IMR-90 (cell line): ENCODE data around the gene WNT7B. TPM values are rescaled to one million over a fixed set of nuclear protein-coding genes. Genes with fewer than 3 reads are reported as not detected.

Experiments used
- ATAC-seq: fragments of 200-7000 bp; cut with Tn5 transposase; 2 replicates; pipeline ENCODE4 v1.9.1; 2020; ENCODE audit warnings: low read depth, mild to moderate bottlenecking, moderate library complexity
- BruUV-seq: library from RNA; stranded (reverse); fragments of 400-500 nt; replicated peaks from 2 replicates; lab custom pipeline; 2021; lab: Mats Ljungman, UMichigan
- CTCF ChIA-PET: fragments of 300-600 bp; formaldehyde crosslinking; extraction: SDS; loops from one replicate; lab custom pipeline; 2021; ENCODE audit warnings: antibody characterized with exemption; lab: Yijun Ruan, JAX
- POLR2A ChIA-PET: fragments of 300-600 bp; sonication (Branson Sonifier 250); formaldehyde crosslinking; loops from one replicate; lab custom pipeline; 2022; ENCODE audit warnings: antibody characterized with exemption; ENCODE audit not compliant: unreplicated experiment; lab: Charles Lee
- DNase-seq: peaks from one replicate; pipeline ENCODE4 v3.0.0; 2013
- H2AFZ ChIP-seq: replicated peaks from 2 replicates; pipeline ENCODE3; 2013; ENCODE audit warnings: low read length, mild to moderate bottlenecking; ENCODE audit not compliant: poor library complexity
- H2AK5ac ChIP-seq: 2 replicates; pipeline ENCODE4 v1.6.1; 2013; ENCODE audit warnings: low read depth, low read length, inconsistent platforms
- H2AK9ac ChIP-seq: replicated peaks from 2 replicates; pipeline ENCODE3; 2013; ENCODE audit warnings: mild to moderate bottlenecking, low read depth, low read length, moderate library complexity; ENCODE audit not compliant: poor library complexity
- H2BK120ac ChIP-seq: 2 replicates; pipeline ENCODE4 v1.6.1; 2013; ENCODE audit warnings: low read depth, low read length, inconsistent platforms
- H2BK15ac ChIP-seq: 3 replicates; pipeline ENCODE4 v1.6.1; 2013; ENCODE audit warnings: low read depth, low read length, inconsistent platforms
- H2BK20ac ChIP-seq: 2 replicates; pipeline ENCODE4 v1.6.1; 2013; ENCODE audit warnings: low read depth, mild to moderate bottlenecking, inconsistent platforms, low read length, moderate library complexity
- H2BK5ac ChIP-seq: 2 replicates; pipeline ENCODE4 v1.6.1; 2013; ENCODE audit warnings: mild to moderate bottlenecking, low read depth, low read length, inconsistent platforms; ENCODE audit not compliant: poor library complexity, severe bottlenecking
- H3K14ac ChIP-seq: replicated peaks from 2 replicates; pipeline ENCODE4 v1.6.1; 2013; ENCODE audit warnings: low read depth, low read length, inconsistent platforms
- H3K18ac ChIP-seq: 2 replicates; pipeline ENCODE4 v1.6.1; 2013; ENCODE audit warnings: low read depth, low read length, control low read depth
- H3K23ac ChIP-seq: 2 replicates; pipeline ENCODE4 v1.6.1; 2013; ENCODE audit warnings: low read depth, low read length, inconsistent platforms
- H3K27ac ChIP-seq: 2 replicates; pipeline ENCODE4 v1.5.1; 2013; ENCODE audit warnings: mild to moderate bottlenecking, control low read depth, low read length; ENCODE audit not compliant: insufficient read depth
- H3K27me3 ChIP-seq: 2 replicates; pipeline ENCODE4 v1.6.1; 2013; ENCODE audit warnings: low read length; ENCODE audit not compliant: control insufficient read depth, insufficient read depth
- H3K36me3 ChIP-seq: 2 replicates; pipeline ENCODE4 v1.6.1; 2013; ENCODE audit warnings: low read length, mixed read lengths; ENCODE audit not compliant: control insufficient read depth, insufficient read depth
- H3K4ac ChIP-seq: 2 replicates; pipeline ENCODE4 v1.6.1; 2013; ENCODE audit warnings: low read depth, low read length, inconsistent platforms
- H3K4me1 ChIP-seq: 2 replicates; pipeline ENCODE4 v1.6.1; 2013; ENCODE audit warnings: low read length, mixed read lengths; ENCODE audit not compliant: control insufficient read depth, insufficient read depth
- H3K4me2 ChIP-seq: 2 replicates; pipeline ENCODE4 v1.6.1; 2013; ENCODE audit warnings: low read depth, mild to moderate bottlenecking, control low read depth, low read length, moderate library complexity
- H3K4me3 ChIP-seq: 2 replicates; pipeline ENCODE4 v1.5.1; 2013; ENCODE audit warnings: low read depth, mild to moderate bottlenecking, control low read depth, low read length, moderate library complexity; ENCODE audit not compliant: insufficient read depth
- H3K56ac ChIP-seq: 2 replicates; pipeline ENCODE4 v1.6.1; 2013; ENCODE audit warnings: low read length, inconsistent platforms; ENCODE audit not compliant: insufficient read depth; ENCODE audit errors: extremely low read depth
- H3K79me1 ChIP-seq, 2 experiments: 2 replicates each; pipeline ENCODE4 v1.6.1; 2013; ENCODE audit warnings: low read length in 2 of 2, inconsistent platforms in 1 of 2, low read depth in 1 of 2
- H3K9ac ChIP-seq: 2 replicates; pipeline ENCODE4 v1.6.1; 2013; ENCODE audit warnings: low read depth, low read length, control low read depth
- H3K9me1 ChIP-seq: 2 replicates; pipeline ENCODE4 v1.6.1; 2013; ENCODE audit warnings: low read length, inconsistent platforms; ENCODE audit not compliant: insufficient read depth
- H3K9me3 ChIP-seq: 2 replicates; pipeline ENCODE4 v1.6.1; 2013; ENCODE audit warnings: low read length; ENCODE audit not compliant: control insufficient read depth, insufficient read depth
- H4K20me1 ChIP-seq: 2 replicates; pipeline ENCODE4 v1.6.1; 2013; ENCODE audit warnings: low read length, inconsistent platforms; ENCODE audit not compliant: insufficient read depth
- H4K5ac ChIP-seq: 2 replicates; pipeline ENCODE4 v1.6.1; 2013; ENCODE audit warnings: mild to moderate bottlenecking, low read depth, low read length, control low read depth
- H4K8ac ChIP-seq, 2 experiments: 2 replicates each; pipeline ENCODE4 v1.6.1; 2013; ENCODE audit warnings: low read depth in 2 of 2, low read length in 2 of 2, control low read depth in 1 of 2, inconsistent platforms in 1 of 2
- H4K91ac ChIP-seq: 2 replicates; pipeline ENCODE4 v1.6.1; 2013; ENCODE audit warnings: low read depth, low read length, inconsistent platforms; ENCODE audit not compliant: insufficient read depth
- BHLHE40 ChIP-seq: fragments of 150-350 bp; IDR thresholded peaks from 2 replicates; pipeline ENCODE4 v1.6.1; 2016; ENCODE audit warnings: mild to moderate bottlenecking, low read depth, low read length
- MXI1 ChIP-seq: IDR thresholded peaks from 2 replicates; pipeline ENCODE4 v1.6.1; 2012; ENCODE audit warnings: low read depth, mild to moderate bottlenecking, low read length, moderate library complexity, borderline replicate concordance
- NFE2L2 ChIP-seq: fragments of 150-350 bp; IDR thresholded peaks from 2 replicates; pipeline ENCODE4 v1.6.1; 2016; ENCODE audit warnings: low read depth, mild to moderate bottlenecking, low read length
- RCOR1 ChIP-seq: IDR thresholded peaks from 2 replicates; pipeline ENCODE4 v1.6.1; 2012; ENCODE audit warnings: mild to moderate bottlenecking, low read length, improper control_type of control experiment; ENCODE audit not compliant: insufficient replicate concordance
- USF2 ChIP-seq: fragments of 150-350 bp; IDR thresholded peaks from 2 replicates; pipeline ENCODE4 v1.6.1; 2017; ENCODE audit warnings: mild to moderate bottlenecking, antibody characterized with exemption, low read length, low read depth
- WGBS, 2 experiments: methylation state at CpG; one replicate each; pipeline versions ENCODE4 v1.1.5 to v1.1.7; 2013; ENCODE audit warnings: missing lambda C conversion rate in 2 of 2; ENCODE audit not compliant: insufficient read length in 1 of 2; ENCODE audit errors: extremely low coverage in 2 of 2; 5-methylcytosine and 5-hydroxymethylcytosine counted together
- dilution Hi-C: fragments of 300-500 bp; cut with HindIII; formaldehyde crosslinking; loops from one replicate; pipeline ENCODE4 v1.14.3; 2018; ENCODE audit warnings: low sequenced_read_pairs; ENCODE audit not compliant: unreplicated experiment
- in situ Hi-C: fragments of 300-500 bp; cut with MboI; formaldehyde crosslinking; loops from 3 replicates; pipeline ENCODE4 v1.14.3; 2019; ENCODE audit warnings: low sequenced_read_pairs, inconsistent platforms, mixed read lengths
- intact Hi-C: fragments of 100-400 bp; cut with micrococcal nuclease; formaldehyde crosslinking; loops from 2 replicates; pipeline ENCODE4 v1.10.0; 2022
- polyA plus RNA-seq, 3 experiments: library from polyadenylated mRNA; depleted of rRNA; stranded (reverse); fragments of >200 nt; gene quantifications; 2 replicates each; pipeline ENCODE4 v1.2.3, GENCODE V29; 2012; ENCODE audit warnings: low replicate concordance in 1 of 3
- total RNA-seq: library from RNA; depleted of rRNA; stranded (reverse); fragments of >200 nt; gene quantifications from 2 replicates; pipeline ENCODE4 v1.2.3, GENCODE V29; 2012

WNT7B gene
- total and polyA plus RNA-seq, 2 of the 4 experiments (the other 2 are of a cell fraction) = under 0.01 to 0.15 TPM

GRCh38 chr22:45903355-45904135, 73.4 kb downstream of the WNT7B start (continued):
- TF ChIP-seq RCOR1 (peak; percentile 61), BHLHE40 (peak; percentile 59; the same call in 1 of the 2 replicates)

- BruUV-seq = no TSS peak
- TF ChIP-seq MXI1 (no peak), USF2 (no peak), RCOR1 (no peak), NFE2L2 (no peak)
These were observed 79.2 kb downstream of the WNT7B start for GRCh38 chr22:45897736-45898135.

More at GRCh38 chr22:45897736-45898135, 79.2 kb downstream of the WNT7B start:
- Histone ChIP-seq H3K4me2 (no peak overlapping the region), H3K9me3 (no peaks in the 10 kb centered on the region), H3K23ac (no peak overlapping the region), H2BK5ac (no peak overlapping the region), H2AFZ (no peak overlapping the region), H2BK15ac (no peak overlapping the region), H3K4ac (no peak overlapping the region), H4K8ac (no peak overlapping the region), H2BK120ac (no peak overlapping the region; the same call in 1 of the 2 replicates), H3K9me1 (no peaks in the 10 kb centered on the region), H3K4me3 (no peak overlapping the region), H4K20me1 (0 out of 2 replicates have a peak, but pooled peaks cover 1% of the 10 kb centered on the region), H2AK9ac (no peak overlapping the region), H4K5ac (no peak overlapping the region), H3K27ac (no peak overlapping the region), H4K91ac (no peak overlapping the region), H3K79me1 (no peaks in the 10 kb centered on the region), H2BK20ac (no peak overlapping the region), H3K56ac (no peak overlapping the region), H3K14ac (no peak overlapping the region), H2AK5ac (no peak overlapping the region), H3K4me1 (peaks cover 6% of the 10 kb centered on the region), H3K18ac (no peak overlapping the region), H3K36me3 (no peaks in the 10 kb centered on the region), H3K27me3 (peaks cover 40% of the 10 kb centered on the region), H3K9ac (no peak overlapping the region)
- dilution Hi-C loops (no loop called here), intact Hi-C loops (no loop called here), in situ Hi-C loops (no loop called here)
- POLR2A ChIA-PET = no interaction called here
- DNase-seq (no peak), ATAC-seq (no peak)
- 61% methylated on average over 3 of the region's 6 CpGs; no CpG with 5 or more reads in 1 of the 2 experiments for WGBS, 2 experiments
- CTCF ChIA-PET = no interaction called here
